Stimulated activated CD8-positive, alpha-beta memory T cell treated with anti-CD3 and anti-CD28 coated beads, Interleukin-15, amount 100 ng/mL, for 24 hours (primary cell): ENCODE measurements around the gene TMEM198.

Experiments used
- DNase-seq: peaks from one replicate; pipeline ENCODE4 v3.0.0-alpha.2; 2020; ENCODE audit warnings: low read depth

The TMEM198 gene

GRCh38 chr2:219578811-219579613, 35.2 kb downstream of the TMEM198 start:
- no peak for DNase-seq

GRCh38 chr2:219581346-219581745, 37.5 kb downstream of the TMEM198 start:
- DNase-seq = no peak

- no peak for DNase-seq
Observed at GRCh38 chr2:219591091-219591490, 47.3 kb downstream of the TMEM198 start.

GRCh38 chr2:219592736-219593135, 48.9 kb downstream of the TMEM198 start:
- no peak for DNase-seq

- no peak for DNase-seq
Observed at GRCh38 chr2:219593154-219593553, 49.3 kb downstream of the TMEM198 start.

- DNase-seq = no peak
Observed at GRCh38 chr2:219595256-219595655, 51.4 kb downstream of the TMEM198 start.

- no peak for DNase-seq
Observed at GRCh38 chr2:219596954-219597551, 53.2 kb downstream of the TMEM198 start.

- peak; percentile 74 for DNase-seq
Observed at GRCh38 chr2:219597552-219598307, 53.9 kb downstream of the TMEM198 start, which contains the start of gene STK11IP. TSS of gene STK11IP (plus strand) at chr2:219597857. CDS start at chr2:219598120, 263 bp downstream.

- no peak for DNase-seq
Observed at GRCh38 chr2:219598308-219599078, 54.7 kb downstream of the TMEM198 start.
